ENCODE measurements around the gene TMEM175. TPM values are rescaled to one million over a fixed set of nuclear protein-coding genes. Genes with fewer than 3 reads are reported as not detected.

The TMEM175 gene
- total and polyA plus RNA-seq, 2 of the 8 experiments (the other 6 are each of a cell fraction or from before 2014, with no cell fraction given), result 4.9 to 20.7 TPM

DNA sequence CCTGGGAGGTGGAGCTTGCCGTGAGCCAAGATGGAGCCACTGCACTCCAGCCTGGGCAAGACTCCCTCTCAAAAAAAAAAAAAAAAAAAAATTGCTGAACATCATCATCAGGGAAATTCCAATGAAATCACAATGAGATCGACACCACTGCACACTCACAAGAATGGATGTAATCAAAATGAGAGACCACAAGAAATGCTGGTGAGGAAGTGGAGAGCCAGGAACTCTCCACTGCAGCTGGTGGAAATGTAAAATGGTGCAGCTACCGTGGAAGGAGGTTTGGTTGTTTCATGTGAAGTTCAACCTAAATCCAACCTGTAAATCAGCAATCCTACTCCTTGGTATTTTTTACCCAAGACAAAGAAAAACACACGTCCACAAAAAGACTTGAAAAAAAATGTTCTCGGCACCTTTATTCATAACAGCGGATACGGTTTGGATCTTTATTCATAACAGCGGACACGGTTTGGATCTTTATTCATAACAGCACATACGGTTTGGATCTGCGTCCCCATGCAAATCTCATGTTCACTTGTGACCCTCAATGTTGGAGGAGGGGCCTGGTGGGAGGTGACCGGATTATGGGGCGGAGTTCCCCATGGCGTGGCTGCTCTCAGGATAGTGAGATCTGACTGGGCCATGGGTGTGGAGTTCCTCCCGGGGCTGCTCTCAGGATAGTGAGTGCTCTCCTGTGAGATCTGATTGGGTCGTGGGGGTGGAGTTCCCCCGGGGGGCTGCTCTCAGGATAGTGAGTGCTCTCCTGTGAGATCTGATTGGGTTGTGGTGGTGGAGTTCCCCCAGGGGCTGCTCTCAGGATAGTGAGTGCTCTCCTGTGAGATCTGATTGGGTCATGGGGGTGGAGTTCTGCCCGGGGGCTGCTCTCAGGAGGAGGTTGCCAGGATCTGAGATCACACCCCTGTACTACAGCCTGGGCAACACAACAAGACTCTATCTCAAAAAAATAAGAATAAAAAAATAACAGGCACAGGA is 7.9 kb upstream of the TMEM175 start (continued):
- TF ChIP-seq POLR2AphosphoS5 (IDR thresholded peaks at IDR 0.05; ENCODE audit: low read depth, low read length), result no peak
- no peak for TF ChIP-seq KDM1A (IDR thresholded peaks at IDR 0.05; ENCODE audit: borderline replicate concordance, low read length)
- TF ChIP-seq, protein P1, sequence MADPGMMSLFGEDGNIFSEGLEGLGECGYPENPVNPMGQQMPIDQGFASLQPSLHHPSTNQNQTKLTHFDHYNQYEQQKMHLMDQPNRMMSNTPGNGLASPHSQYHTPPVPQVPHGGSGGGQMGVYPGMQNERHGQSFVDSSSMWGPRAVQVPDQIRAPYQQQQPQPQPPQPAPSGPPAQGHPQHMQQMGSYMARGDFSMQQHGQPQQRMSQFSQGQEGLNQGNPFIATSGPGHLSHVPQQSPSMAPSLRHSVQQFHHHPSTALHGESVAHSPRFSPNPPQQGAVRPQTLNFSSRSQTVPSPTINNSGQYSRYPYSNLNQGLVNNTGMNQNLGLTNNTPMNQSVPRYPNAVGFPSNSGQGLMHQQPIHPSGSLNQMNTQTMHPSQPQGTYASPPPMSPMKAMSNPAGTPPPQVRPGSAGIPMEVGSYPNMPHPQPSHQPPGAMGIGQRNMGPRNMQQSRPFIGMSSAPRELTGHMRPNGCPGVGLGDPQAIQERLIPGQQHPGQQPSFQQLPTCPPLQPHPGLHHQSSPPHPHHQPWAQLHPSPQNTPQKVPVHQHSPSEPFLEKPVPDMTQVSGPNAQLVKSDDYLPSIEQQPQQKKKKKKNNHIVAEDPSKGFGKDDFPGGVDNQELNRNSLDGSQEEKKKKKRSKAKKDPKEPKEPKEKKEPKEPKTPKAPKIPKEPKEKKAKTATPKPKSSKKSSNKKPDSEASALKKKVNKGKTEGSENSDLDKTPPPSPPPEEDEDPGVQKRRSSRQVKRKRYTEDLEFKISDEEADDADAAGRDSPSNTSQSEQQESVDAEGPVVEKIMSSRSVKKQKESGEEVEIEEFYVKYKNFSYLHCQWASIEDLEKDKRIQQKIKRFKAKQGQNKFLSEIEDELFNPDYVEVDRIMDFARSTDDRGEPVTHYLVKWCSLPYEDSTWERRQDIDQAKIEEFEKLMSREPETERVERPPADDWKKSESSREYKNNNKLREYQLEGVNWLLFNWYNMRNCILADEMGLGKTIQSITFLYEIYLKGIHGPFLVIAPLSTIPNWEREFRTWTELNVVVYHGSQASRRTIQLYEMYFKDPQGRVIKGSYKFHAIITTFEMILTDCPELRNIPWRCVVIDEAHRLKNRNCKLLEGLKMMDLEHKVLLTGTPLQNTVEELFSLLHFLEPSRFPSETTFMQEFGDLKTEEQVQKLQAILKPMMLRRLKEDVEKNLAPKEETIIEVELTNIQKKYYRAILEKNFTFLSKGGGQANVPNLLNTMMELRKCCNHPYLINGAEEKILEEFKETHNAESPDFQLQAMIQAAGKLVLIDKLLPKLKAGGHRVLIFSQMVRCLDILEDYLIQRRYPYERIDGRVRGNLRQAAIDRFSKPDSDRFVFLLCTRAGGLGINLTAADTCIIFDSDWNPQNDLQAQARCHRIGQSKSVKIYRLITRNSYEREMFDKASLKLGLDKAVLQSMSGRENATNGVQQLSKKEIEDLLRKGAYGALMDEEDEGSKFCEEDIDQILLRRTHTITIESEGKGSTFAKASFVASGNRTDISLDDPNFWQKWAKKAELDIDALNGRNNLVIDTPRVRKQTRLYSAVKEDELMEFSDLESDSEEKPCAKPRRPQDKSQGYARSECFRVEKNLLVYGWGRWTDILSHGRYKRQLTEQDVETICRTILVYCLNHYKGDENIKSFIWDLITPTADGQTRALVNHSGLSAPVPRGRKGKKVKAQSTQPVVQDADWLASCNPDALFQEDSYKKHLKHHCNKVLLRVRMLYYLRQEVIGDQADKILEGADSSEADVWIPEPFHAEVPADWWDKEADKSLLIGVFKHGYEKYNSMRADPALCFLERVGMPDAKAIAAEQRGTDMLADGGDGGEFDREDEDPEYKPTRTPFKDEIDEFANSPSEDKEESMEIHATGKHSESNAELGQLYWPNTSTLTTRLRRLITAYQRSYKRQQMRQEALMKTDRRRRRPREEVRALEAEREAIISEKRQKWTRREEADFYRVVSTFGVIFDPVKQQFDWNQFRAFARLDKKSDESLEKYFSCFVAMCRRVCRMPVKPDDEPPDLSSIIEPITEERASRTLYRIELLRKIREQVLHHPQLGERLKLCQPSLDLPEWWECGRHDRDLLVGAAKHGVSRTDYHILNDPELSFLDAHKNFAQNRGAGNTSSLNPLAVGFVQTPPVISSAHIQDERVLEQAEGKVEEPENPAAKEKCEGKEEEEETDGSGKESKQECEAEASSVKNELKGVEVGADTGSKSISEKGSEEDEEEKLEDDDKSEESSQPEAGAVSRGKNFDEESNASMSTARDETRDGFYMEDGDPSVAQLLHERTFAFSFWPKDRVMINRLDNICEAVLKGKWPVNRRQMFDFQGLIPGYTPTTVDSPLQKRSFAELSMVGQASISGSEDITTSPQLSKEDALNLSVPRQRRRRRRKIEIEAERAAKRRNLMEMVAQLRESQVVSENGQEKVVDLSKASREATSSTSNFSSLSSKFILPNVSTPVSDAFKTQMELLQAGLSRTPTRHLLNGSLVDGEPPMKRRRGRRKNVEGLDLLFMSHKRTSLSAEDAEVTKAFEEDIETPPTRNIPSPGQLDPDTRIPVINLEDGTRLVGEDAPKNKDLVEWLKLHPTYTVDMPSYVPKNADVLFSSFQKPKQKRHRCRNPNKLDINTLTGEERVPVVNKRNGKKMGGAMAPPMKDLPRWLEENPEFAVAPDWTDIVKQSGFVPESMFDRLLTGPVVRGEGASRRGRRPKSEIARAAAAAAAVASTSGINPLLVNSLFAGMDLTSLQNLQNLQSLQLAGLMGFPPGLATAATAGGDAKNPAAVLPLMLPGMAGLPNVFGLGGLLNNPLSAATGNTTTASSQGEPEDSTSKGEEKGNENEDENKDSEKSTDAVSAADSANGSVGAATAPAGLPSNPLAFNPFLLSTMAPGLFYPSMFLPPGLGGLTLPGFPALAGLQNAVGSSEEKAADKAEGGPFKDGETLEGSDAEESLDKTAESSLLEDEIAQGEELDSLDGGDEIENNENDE (IDR thresholded peaks at IDR 0.05; ENCODE audit: insufficient replicate concordance, low read length), result no peak
- no peak for TF ChIP-seq NANOG (IDR thresholded peaks at IDR 0.05; ENCODE audit: insufficient read depth, low read depth, low read length, poor library complexity, severe bottlenecking)
- TF ChIP-seq EGR1 (IDR thresholded peaks at IDR 0.05; ENCODE audit: borderline replicate concordance, low read depth, low read length), result no peak
- TF ChIP-seq CTBP2 (IDR thresholded peaks at IDR 0.05; ENCODE audit: borderline replicate concordance, insufficient read depth, insufficient read length, low read length), result no peak
